ENCODE measurements around the gene EHMT1.
"Not testable (repeated sequence)": the region's sequence is repeated elsewhere in the genome, so short reads cannot be mapped to it uniquely, and the experiment has no call there.

Gene EHMT1

DNA sequence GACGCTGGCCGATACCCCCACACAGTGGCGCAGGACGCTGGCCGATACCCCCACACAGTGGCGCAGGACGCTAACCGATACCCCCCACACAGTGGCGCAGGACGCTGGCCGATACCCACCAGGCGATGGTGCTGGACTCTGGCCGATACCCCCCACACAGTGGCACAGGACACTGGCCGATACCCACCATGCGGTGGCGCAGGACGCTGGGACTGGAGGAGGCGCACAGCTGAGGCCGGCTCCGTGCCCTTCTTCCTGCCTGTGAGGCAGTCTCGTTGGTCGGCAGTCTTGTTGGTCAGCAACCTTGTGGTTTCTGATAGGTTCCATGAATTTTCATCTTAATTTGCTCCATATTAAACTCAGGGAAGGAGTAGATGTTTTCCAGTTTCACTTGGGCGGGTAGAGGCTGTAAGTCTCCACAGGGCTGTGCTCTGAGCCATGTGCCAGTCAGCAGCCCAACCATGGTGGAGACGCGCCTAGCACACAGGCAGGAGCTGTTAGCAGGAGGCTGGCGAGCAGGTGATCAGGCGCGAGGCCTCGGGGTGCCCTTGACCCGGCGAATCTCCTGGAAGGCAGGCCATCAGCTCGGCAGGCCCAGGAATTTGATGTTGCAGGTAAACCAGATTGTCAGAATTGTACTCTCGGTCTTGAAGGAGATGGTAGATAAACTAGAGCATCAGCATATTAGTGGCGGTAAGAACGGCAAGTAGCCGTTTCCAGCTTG is 75.6 kb downstream of the EHMT1 start:
- no peak for DNase-seq (ENCODE audit: low read depth in 3 of 3)

DNA sequence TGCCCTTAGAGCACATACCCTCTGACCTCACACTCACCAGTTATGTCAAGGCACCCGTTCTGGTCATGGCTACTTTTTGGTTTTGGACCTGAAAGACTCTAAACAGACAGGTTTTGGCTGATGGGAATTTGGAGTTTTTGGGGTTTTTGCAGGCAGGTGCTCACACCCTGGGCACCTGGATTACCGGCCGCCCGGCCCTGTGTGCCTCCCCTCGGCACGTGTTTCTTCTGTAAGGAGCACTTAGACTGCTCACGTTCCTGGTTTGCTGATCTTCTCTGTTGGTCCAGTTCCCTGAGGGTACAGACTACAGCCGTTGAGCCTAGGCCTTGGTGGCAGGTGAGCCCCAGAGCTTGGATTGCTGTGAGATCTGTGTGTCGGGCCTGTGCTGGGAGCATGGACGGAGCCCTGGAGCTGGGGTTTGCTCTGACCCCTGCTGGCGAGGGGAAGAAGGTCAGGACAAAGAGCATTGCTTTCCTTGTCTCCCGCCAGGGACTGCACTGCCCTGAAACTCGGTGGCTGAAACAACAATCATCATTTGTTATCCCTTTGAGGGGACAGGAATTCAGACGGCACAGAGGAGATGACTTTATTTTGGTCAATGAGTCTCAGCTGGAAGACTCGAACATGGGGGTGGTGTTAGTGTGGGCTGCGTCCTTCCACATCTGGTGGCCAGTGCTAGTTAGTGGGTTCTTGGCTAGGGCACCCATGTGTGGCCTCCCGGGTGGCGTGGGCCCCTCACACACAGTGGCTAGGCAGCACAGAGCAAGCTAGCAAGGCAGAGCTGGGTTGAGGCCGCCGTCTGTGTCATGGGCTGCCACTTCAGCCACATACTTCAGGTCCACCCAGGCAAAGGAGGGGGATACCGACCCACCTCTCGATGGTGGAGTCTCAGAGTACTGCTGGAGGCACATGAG is 76.4 kb downstream of the EHMT1 start:
- DNase-seq (ENCODE audit: low read depth in 3 of 3) = no peak

DNA sequence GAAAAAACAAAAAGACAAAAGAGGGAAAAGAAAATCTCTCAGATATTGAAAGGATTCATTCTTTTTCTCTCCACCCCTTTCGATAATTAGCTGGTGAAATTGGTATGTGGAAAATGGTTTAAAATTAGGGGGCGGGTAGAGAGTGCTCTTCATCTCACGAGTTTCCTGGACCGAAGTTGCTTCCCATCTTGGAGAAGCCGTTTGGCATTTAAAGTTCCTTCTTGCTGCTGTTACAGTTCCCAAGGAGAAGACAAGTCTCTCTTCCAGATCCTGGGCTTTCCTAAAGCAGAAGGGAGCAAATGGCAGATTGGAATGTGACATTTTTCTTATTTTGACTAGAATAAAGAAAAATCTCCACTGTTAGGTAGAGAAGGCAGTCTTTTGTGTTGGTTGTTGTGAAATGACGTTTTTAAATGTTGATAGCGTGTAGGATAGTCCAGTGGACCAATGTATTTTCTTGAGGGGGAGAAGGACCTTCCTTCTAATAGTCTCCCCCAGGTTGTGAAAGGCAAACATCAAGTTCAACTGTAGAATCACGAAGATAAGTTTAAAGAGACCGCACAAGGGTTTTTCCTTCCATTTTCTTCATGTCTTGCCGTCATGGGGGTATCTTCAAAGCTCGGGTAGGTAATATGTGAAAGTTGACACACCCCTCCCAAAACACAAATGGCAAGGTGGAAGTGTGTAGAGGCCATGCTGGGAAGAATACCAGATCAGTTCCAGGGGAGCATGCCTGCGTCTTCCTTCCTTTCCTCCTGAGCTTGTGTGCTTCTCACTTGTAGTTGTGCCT is 77.5 kb downstream of the EHMT1 start:
- DNase-seq (ENCODE audit: low read depth in 3 of 3) = no peak

DNA sequence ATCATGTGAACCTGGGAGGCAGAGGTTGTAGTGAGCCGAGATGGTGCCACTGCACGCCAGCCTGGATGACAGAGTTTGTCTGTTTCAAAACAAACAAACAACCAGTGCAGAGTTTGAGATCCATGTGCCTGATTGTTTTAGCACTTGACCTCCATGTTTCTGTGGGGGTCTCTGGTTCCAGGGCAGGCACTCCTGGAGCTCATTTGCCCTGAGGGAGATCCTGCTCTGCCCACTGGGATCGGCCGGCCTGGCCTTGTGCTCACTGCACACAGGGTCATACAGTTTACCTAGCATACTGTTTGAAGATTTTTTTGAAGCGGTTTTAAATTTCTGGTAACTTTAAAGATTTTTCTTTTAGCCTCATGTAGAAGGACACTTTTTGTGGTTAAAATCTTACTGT is 78.4 kb downstream of the EHMT1 start:
- DNase-seq (ENCODE audit: low read depth in 3 of 3) = no peak

DNA sequence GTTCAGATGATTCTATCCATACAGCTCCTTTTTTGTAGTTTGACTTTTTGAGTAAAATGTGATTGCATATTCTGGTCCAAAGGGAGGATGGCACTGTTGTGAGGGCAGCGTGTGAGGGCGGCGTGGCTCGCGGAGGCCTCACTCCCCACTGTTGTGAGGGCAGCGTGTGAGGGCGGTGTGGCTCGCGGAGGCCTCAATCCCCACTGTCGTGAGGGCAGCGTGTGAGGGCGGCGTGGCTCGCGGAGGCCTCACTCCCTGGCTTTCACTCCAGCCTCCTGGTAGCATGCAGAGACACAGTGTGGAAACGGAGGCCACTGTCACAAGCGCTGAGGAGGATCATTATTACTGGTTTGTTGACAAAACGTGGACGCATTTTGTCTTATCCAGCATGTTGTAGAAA is 79.0 kb downstream of the EHMT1 start:
- DNase-seq (ENCODE audit: low read depth in 3 of 3) = no peak

DNA sequence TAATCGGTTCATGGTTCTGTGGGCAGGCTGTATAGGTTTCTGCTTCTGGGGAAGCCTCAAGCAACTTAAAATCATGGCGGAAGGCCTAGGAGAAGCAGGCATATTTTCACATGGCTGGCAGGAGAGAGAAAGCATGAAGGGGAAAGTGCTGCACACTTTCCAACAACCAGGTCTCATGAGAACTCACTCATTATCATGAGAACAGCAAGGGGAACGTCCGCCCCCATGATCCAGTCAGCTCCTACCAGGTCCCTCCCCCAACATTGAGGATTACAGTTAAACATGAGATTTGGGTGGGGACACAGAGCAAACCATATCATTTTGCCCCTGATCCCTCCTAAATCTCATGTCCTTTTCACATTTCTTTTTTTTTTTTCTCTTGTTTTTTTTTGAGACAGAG is 82.1 kb downstream of the EHMT1 start:
- DNase-seq (ENCODE audit: low read depth in 3 of 3) = no peak

DNA sequence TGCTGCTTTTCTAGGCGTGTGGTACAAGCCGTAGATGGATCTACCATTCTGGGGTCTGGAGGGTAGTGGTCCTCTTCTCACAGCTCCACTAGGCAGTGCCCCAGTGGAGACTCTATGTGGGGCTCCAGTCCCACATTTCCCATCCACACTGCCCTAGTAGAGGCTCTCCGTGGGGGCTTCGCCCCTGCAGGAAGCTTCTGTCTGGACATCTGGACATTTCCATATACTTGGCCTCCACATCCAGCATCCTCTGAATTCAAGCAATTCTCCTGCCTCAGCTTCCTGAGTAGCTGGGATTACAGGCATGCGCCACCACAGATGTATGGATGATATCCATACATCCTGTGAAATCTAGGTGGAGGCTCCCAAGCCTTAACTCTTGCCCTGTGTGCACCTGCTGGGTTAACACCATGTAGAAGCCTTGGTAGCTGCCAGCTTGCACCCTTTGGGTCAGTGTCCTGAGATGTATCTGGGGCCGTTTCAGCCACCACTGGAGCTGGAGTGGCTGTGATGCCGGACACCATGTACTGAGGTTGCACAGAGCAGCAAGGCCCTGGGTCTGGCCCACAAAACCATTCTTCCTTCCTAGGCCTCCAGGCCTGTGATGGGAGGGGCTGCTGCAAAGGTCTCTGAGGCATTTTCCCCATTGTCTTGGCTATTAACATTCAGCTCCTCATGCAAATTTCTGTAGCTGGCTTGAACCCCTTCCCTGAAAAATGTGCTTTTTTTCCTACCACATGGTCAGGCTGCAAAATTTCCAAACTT is 84.0 kb downstream of the EHMT1 start:
- DNase-seq (ENCODE audit: low read depth in 3 of 3) = no peak

DNA sequence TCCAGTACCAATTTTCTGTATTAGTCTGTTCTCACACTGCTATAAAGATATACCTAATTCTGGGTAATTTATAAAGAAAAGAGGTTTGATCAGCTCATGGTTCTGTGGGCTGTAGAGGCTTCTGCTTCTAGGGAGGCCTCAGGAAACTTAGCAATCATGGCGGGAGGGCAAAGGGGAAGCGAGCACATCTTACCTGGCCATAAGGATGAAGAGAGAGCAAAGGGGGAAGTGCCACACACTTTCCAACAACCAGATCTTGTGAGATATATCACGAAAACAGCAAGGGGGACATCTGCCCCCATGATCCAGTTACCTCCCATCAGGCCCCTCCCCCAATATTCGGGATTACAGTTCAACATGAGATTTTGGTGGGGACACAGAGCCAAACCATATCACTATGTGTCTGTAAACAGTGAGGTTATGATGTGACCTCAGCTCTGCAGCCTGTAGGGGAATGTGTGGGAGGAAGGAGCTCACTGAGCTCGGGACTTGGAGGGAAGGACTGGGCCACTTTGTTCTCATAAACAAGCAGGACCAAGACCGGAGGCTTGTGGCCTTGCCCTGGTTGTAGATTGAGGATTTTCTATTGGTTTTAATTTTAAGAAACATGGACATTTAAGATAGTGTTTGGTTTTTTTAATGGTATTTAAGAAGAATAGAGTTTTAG is 85.2 kb downstream of the EHMT1 start:
- DNase-seq (ENCODE audit: low read depth in 3 of 3) = no peak

DNA sequence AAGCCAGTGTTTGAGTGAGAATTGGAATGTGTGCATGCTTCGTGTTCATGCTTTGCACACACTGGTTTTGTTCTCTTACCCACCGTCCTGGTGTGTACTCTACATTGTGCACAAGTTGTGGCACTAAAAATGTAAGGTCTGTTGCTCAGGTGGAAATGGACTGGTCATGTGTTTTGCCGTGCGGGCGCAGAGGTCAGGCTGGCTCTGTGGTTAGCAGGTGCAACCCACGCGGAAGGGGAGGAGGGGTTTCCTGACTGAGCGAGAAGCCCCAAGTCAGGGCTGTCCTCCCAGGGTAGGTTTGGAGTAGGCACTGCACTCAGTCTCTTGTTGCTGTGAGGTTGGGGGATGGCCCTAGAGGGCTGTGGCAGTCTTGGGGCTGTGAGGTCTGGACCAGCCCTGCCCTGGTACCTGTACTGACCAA is 86.6 kb downstream of the EHMT1 start:
- peak in 1 of 3 donors; percentile 37 for DNase-seq (ENCODE audit: low read depth in 3 of 3)

DNA sequence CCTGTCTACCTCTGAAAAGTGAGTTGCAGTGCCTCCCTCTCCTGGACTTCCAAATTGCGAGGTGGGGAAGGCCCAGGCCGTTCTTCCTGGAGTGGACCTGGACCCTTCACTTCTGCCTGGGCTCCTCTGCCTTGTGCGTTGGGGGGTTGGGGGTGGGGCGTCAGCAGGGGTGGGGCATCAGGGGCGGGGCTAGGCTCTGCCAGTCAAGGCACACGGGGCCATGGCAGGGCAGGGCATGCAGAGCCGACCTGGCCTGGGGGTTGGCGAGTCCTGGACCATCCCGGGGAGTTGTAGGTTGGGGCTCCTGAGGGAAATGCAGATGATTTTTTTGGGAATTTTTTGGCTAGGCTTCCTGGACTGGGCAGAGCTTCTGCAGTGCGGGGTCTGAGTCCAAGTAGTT is 87.1 kb downstream of the EHMT1 start:
- no peak for DNase-seq (ENCODE audit: low read depth in 3 of 3)

DNA sequence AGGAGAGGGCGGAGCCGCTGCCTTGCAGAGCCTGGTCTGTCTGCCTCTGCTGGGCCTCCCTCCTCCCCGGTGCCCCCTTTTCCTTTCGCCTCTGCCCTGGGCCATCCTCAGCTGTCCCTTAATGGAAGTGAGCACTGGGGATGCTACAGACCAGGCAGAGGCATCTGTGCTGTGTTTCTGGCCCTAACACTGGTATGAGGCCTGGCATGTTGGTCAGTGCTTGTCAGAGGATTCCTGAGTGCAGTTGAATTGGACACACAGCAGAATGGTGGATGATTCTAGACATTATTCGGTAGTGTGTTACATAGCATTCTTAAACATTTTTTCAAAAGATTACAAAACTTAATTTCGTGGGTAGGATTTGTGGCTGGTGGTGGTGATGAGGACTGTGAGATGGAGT is 88.6 kb downstream of the EHMT1 start:
- DNase-seq (ENCODE audit: low read depth in 3 of 3) = no peak

DNA sequence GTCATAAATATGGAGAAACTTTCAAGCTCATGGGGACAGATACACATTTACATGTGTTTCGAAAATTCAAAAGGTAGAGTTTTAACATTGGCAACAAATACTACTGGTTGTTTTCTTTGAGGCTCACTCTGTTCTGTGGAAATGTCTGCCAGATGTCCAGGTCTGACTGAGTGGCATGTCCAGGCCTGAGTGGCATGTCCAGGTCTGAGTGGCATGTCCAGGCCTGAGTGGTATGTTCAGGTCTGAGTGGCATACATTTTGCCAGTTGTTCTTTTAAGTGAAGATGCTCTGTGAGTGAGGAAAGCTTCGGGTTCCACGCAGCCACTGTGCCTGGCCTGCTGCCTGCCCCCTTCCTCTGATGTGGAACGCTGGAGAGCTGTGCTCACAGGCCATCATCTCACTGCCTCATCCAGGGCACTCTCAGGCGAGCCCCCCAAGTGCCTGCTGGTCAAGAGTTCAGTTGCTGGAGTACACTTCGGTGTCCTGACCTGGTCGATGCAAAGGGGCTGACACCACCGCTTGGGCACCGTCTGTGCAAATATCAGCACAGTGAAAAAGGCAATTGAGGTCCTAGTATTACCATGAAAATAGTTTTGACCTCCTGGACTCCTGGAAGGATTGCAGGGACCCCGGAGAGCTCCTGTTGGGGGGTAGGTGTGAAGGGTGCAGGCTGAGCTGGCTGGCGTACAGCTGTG is 89.9 kb downstream of the EHMT1 start:
- DNase-seq (ENCODE audit: low read depth in 3 of 3) = no peak

DNA sequence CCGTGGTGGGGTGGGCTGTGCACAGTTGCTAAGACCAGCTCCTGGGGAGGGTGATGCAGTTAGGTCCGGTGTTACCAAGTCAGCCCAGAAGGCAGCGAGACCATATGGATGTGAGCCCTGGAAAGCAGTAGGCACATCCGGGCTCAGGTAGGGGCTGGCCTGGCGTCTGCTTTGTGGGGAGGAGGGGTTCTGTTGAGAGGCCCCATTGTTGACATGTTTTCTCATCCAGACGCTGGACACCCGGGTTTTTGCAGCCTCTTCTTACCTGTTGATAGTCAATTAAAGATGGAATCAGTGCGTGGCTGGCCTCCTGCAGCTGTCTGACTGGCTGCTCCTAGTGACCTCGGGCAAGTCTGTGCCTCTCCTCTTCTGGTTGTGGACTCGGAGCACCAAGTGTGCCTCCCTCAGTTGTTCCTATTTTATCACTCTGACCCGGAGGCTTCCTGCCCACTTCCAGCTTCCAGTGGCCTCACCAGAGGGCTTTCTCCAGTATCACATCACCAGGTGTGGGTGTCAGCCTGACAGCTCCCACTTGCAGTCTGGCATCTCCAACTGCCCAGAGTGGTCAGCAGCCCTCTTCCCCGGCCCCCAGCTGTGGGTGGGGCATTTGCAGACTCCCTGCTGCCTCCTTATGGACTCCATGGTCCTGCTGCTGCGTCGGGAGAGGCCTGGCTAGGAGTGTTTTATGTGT is 90.8 kb downstream of the EHMT1 start:
- DNase-seq (ENCODE audit: low read depth in 3 of 3) = no peak

DNA sequence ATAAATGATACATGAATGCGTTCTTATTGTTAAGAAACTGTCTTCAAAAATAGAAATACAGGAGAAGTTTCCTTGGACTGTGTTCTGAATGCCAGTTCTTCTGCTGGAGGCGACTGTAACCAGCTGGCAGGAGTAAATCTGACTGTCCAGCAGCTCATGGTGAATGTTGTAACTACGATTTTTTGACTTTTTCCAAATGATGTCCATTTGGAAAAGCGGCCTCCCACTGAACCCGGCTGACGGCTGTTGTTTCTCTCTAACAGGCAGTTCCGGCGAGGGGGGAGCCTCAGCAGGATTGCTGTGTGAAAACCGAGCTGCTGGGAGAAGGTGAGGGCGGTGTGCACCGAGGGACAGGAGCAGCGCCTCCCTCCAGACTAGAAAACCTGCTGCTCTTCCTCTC is 91.9 kb downstream of the EHMT1 start:
- no peak for DNase-seq (ENCODE audit: low read depth in 3 of 3)

DNA sequence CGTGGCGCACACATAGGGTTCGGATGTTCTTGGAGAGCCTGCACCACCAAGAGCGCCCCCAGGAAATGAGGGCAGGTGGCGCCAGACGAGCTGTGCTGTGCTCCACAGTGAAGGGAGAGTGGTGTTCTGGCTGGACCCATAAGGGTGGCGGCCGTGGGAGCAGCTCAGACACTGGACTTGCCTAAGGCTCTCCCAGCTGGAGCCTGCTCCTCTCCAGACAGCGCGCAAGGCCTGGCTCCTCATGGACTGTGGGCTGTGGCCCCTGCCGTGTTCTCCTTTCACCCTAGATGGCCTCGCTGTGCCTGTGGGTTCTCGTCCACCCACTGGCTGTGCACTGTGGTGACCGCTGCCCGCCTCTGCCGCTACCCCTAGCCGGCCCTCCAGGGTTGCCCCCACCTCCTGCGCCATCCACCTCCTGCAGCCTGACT is 92.9 kb downstream of the EHMT1 start:
- DNase-seq (ENCODE audit: low read depth in 3 of 3) = no peak

DNA sequence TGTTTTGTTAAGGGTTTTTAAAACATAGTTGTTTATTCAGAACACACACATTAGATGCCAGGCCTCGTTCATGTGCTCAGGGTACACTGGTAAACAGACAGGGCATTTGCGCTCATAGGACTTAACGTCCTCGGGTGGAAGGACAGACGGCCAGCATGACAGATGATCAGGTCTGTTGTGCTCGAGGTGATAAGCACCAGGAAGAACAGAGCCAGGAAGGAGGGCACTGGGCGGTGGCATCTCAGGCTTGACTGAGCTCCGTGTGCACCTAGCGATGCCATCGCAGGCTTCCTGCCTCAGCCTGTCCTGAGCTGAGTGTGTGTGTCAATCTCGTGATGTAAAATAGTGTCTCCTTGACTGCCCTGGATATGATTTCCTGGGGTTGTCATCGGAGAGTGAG is 96.5 kb downstream of the EHMT1 start:
- DNase-seq (ENCODE audit: low read depth in 3 of 3) = no peak

DNA sequence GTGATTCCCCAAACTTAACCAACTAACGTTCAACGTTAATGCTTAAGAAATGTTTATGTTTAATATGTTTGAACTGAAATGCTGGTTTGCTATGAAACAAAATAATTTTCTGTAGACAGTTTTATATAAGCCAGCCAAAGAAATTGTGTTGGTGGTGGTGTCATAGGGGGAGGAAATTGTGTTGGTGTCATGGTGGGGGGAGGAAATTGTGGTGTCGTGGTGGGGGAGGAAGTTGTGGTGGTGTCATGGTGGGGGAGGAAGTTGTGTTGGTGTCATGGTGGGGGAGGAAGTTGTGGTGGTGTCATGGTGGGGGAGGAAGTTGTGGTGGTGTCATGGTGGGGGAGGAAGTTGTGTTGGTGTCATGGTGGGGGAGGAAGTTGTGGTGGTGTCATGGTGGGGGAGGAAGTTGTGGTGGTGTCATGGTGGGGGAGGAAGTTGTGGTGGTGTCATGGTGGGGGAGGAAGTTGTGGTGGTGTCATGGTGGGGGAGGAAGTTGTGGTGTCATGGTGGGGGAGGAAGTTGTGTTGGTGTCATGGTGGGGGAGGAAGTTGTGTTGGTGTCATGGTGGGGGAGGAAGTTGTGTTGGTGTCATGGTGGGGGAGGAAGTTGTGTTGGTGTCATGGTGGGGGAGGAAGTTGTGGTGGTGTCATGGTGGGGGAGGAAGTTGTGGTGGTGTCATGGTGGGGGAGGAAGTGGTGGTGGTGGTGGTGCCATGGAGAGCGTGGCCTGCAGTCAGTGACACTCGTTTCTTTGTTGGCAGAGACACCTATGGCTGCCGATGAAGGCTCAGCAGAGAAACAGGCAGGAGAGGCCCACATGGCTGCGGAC is 97.3 kb downstream of the EHMT1 start:
- DNase-seq (ENCODE audit: low read depth in 3 of 3) = not testable (repeated sequence)

DNA sequence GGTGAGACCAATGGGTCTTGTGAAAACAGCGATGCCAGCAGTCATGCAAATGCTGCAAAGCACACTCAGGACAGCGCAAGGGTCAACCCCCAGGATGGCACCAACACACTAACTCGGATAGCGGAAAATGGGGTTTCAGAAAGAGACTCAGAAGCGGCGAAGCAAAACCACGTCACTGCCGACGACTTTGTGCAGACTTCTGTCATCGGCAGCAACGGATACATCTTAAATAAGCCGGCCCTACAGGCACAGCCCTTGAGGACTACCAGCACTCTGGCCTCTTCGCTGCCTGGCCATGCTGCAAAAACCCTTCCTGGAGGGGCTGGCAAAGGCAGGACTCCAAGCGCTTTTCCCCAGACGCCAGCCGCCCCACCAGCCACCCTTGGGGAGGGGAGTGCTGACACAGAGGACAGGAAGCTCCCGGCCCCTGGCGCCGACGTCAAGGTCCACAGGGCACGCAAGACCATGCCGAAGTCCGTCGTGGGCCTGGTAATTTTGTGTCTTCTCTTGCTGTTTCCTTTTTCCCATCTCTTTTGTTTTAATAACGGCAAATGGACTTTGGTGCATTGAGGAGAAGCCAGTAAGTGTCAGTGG is 98.0 kb downstream of the EHMT1 start:
- DNase-seq (ENCODE audit: low read depth in 3 of 3) = no peak

All from stimulated activated CD4-positive, alpha-beta T cell treated with anti-CD3 and anti-CD28 coated beads, TNF-alpha, amount 100 ng/mL, for 48 hours (primary cell).